ENCODE measurements around the gene SYNCRIP.
A peak's percentile ranks its signal among the peaks of the same experiment; 100 is the strongest.
"Not testable (repeated sequence)": the region's sequence is repeated elsewhere in the genome, so short reads cannot be mapped to it uniquely, and the experiment has no call there.

Gene SYNCRIP

DNA sequence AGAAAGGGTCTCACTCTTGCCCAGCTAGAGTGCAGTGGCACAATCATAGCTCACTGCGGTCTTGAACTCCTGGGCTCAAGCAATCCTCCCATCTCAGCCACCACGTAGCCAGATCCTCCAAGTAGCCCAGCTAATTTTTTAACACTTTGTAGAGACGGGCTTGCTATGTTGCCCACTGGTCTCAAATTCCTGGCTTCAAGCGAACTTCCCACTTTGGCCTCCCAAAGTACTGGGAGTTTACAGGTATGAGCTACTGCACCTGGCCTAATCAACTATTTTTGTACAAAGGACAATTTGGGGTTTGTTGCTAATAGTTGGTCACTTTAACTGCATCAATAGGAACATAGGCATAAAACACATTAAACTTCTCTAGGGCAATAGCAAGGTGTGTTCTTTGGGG lies 29.9 kb upstream of the SYNCRIP start:
- in situ Hi-C loops (cut with HindIII; ENCODE audit: low pct_ligation_motif_present, low pct_unique_long_range_greater_than_20kb, low sequenced_read_pairs) = no loop called here
- no peak for DNase-seq

DNA sequence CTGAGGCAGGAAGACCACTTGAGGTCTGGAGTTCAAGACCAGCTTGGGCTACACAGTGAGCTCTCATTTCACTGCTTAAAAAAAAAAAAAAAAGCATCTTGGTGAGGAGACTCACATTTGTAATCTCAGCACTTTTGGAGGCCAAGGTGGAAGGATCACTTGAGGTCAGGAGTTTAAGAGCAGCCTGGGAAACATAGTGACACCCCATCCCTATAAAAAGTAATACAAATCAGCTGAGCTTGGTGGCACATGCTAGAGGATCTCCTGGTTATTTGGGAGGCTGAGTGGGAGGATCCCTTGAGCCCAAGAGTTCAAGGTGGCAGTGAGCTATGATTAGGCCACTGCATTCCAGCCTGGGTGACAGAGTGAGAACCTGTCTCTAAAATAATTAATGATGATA lies 29.4 kb upstream of the SYNCRIP start:
- no peak for DNase-seq
- in situ Hi-C loops (cut with HindIII; ENCODE audit: low pct_ligation_motif_present, low pct_unique_long_range_greater_than_20kb, low sequenced_read_pairs) = no loop called here

DNA sequence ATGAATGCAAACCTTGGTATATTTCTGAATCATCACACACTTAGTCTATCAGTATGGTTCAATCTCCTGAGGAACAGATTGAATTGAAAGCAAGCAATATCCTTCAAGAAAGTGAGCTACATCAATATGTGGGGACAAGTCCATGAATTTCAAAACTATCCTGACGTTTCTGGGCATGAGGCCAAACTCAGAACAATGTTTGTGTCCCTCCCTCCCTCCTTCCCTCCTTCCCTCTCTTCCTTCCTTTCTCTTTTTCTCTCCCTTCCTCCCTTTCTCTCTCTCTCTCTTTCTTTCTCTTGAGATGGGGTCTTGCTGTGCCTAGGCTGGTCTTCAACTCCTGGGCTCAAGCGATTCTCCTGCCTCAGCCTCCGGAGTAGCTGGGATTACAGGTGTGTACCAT lies 27.9 kb upstream of the SYNCRIP start:
- in situ Hi-C loops (cut with HindIII; ENCODE audit: low pct_ligation_motif_present, low pct_unique_long_range_greater_than_20kb, low sequenced_read_pairs) = no loop called here
- DNase-seq = no peak

DNA sequence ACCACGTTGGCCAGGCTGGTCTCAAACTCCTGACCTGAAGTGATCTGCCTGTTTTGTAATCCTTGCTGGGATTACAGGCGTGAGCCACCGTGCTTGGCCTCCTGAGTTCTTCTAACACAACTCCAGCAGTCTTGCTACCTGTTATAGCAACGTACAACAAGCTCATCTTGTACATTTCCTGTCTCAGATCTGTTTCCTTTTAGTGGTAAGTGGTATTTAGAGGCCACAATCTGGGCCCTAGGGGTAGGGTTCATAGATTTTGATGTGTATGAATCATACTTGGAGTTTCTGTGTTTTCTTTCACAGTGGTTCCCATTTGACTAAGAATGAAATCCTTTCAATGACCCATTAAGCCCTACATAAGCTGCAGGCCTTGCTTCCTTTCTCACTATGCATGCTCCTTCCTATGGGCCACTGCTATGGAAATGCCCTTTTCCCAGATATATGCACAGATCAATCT lies 27.1 kb upstream of the SYNCRIP start:
- DNase-seq = no peak
- in situ Hi-C loops (cut with HindIII; ENCODE audit: low pct_ligation_motif_present, low pct_unique_long_range_greater_than_20kb, low sequenced_read_pairs) = no loop called here

DNA sequence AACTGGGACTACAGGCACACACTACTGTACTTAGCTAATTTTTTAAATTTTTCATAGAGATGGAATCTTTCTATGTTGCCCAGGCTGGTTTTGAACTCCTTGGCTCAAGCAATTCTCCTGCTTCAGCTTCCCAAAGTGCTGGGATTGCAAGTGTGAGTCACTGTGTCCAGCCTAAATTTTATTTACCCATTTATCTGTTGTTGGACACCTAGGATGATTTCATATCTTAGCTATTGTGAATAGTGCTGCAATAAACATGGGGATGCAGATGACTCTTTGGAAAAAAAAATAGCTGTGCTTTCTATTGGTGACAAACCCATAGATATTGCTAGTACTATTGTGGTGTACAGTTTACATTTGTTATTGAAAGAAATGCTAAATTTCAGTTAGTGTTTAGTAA lies 19.6 kb upstream of the SYNCRIP start:
- in situ Hi-C loops (cut with HindIII; ENCODE audit: low pct_ligation_motif_present, low pct_unique_long_range_greater_than_20kb, low sequenced_read_pairs) = no loop called here
- DNase-seq = no peak

DNA sequence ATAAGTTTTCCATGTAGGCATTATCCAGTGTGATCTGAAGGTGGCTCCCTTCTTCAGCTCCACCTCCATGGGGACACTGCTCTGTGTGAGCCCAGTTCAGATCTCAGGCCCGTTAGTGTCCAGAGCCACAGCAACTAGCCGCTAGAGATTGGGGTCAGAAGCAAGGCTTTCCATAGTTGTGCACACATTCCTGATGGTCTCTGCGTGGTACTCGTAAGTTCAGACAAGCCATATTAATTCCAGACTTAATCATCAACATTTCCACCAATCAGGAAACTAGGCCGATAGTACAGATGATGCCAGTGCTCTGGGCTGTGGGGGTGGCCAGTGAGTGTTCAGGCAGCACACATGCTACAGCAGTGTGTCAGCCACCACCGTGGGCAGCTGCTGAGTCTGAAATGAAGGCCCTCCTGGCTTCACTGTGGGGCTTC lies 17.5 kb upstream of the SYNCRIP start:
- DNase-seq = peak; percentile 89
- in situ Hi-C loops (cut with HindIII; ENCODE audit: low pct_ligation_motif_present, low pct_unique_long_range_greater_than_20kb, low sequenced_read_pairs) = no loop called here

DNA sequence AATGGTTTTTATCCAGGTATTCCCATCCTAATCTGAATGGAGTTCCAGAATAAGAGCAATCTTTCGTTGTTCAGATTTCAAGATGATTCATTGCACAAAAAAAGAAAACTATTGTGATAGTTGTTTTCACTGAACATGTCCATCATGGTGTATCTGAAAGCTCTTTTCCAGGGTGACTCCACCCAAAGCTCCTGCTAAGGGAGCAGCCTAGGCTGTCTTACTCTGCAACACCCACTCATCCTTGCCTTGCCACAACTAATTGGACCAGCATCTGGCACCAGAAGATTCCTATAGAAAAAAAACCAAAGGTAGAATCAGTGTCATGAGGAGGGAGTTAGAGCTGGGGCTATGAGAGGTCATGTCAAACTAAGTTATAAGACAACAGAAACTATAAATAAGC lies 7.9 kb upstream of the SYNCRIP start:
- no peak for DNase-seq
- in situ Hi-C loops (cut with HindIII; ENCODE audit: low pct_ligation_motif_present, low pct_unique_long_range_greater_than_20kb, low sequenced_read_pairs) = no loop called here

DNA sequence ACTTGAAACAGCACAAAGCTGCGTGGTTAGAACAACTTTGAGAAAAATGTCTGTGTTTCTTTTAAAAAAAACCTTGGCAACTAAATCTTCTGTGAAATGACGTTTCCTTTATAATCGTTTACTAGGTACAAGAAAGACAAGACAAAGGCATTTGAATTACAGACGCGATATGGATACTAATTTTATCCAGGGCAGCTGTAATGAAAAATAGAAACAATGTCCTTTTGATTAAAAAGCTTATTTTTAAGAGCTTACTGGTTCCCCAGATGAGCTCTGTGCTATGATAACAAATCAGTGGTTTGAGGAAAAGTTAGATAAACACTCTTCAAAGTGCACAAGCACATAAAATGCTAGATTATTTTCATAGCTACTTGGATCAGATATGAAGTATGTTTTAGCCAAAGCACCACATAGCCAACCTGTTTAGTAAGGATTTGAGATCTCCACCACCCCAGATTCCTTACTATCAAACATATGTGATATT lies 1.6 kb upstream of the SYNCRIP start:
- in situ Hi-C loops (cut with HindIII; ENCODE audit: low pct_ligation_motif_present, low pct_unique_long_range_greater_than_20kb, low sequenced_read_pairs) = no loop called here
- no peak for DNase-seq

DNA sequence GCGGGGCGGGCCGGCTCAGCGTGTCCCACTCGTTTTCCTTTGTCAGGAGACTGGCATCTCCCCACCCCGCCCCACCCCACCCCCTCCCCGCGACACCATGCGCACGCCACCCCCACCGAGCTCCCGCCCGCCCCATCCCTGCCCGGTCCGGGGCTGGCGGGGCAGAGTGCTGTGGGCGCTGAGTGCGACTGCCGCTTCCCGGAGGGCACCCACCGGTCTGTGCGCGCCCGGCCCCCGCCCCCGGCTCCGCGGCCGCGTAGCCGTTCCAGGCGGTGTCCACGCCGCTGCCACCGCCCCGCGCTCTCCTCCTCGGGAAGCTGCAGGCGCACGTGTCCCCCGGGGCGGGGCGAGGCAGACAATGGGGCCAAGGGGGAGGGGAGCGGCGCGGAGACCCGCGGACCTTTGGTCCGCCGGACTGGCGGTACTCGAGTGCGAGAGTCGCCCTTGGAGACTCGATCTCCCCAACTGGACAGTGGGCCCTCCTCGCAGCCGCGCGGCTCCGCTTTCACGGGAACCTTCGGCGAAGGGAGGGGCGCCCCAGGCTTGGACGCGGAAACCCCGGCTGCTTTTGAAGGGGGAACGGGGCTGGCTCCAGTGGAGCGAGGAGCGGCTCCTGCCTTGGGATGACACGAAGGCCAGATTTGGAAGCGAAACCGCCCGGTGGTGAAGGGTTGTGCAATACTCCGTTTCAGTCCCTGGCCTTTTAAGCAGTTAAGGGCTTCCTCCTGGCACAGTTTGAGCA lies 1.0 kb upstream of the SYNCRIP start:
- DNase-seq = peak; percentile 94
- in situ Hi-C loops (cut with HindIII; ENCODE audit: low pct_ligation_motif_present, low pct_unique_long_range_greater_than_20kb, low sequenced_read_pairs) = no loop called here

DNA sequence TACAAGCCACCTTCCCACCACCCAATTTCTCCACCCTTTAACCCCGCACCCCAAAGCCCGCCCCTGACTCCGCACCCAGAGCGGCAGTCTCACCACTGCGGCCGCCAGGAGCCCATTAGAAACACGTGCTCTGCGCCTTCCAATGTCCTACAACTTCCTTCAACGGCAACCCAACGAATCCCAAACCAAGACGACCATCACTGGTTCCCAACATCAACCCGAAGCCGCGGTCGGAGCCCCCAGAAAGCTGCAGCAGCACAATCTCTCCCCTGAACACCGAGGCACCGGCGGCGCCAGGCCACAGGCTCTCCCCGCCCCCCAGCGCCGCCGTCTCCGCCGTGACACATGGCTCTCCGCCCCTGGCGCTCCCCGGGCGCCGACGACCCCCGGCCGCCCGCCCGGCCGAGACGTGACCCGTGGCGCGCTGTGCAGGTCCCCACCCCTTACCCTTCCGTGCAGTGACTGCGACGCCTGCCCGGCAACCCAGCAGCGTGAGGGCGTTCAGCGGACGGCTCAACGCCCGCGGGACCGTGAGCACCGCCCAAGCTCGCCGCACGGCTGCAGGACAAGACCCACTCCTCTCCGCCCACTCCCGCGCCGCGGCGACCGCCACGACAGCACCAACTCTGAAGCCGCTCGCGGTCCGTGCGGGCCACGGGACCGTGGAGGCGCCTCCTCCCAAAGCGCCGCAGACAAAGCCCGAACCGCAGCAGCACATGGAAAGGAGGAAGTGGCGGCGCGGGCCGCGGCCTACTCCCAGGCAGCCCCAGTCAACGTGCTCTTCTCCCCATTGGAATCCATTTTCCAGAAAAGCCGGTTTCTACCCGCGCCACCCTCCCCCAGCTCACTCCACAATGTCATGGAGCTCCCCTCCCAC lies 551 bp downstream of the SYNCRIP start:
- DNase-seq = peak; percentile 44
- in situ Hi-C loops (cut with HindIII; ENCODE audit: low pct_ligation_motif_present, low pct_unique_long_range_greater_than_20kb, low sequenced_read_pairs) = no loop called here

DNA sequence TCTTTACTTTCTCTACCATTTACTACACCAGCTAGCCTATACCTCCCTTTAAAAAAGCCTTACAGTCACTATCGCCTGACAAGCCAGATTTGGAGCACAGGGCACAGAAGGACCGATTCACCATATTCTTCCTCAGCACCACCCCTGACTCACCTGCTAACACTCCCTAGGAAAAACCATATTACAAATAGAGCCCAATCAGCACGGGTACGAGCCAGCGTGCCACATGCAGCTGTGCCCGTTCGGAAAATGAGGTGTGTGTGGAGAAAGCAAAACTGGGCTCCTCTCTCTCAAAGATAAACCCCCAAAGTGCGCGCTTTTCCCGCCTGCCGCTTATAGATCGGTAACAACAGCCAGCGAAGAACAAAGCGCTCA lies 1.2 kb downstream of the SYNCRIP start:
- DNase-seq = no peak
- in situ Hi-C loops (cut with HindIII; ENCODE audit: low pct_ligation_motif_present, low pct_unique_long_range_greater_than_20kb, low sequenced_read_pairs) = no loop called here

DNA sequence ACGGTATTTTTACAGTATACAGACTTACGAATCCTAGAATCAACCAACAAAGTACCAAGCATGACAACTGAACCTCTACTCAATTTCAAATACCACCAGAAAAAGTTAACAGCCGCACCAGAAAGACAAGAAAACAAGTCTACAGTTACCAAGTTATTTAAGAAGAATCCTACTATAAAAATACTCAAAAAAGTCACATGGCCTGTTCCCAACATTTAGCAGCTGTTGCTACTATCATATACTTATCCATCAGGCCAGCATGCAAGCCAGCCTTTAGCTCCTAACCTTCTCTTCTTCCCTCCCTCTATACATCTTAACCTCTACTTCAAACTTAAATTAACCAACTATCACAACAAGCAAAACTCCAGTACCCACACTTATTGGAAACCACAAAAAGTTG lies 1.9 kb downstream of the SYNCRIP start:
- DNase-seq = no peak
- in situ Hi-C loops (cut with HindIII; ENCODE audit: low pct_ligation_motif_present, low pct_unique_long_range_greater_than_20kb, low sequenced_read_pairs) = no loop called here

DNA sequence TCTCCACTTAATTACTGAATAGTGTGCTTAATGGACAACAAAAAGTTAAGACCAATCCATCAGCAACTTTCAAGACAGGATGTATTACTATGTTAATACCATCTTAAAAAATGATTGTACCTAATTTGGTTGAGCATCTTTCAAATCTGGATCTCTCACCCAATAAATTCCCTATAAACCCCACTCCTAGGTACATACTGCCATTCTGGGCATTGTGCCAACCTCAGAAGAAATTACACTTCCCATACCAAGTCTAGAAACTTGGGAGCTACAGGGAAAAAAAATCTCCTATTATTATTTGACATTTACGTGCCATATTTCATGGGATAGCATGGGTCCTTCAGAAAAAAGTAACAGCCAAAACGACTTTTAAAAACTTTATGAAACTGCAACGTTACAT lies 5.1 kb downstream of the SYNCRIP start:
- no peak for DNase-seq
- in situ Hi-C loops (cut with HindIII; ENCODE audit: low pct_ligation_motif_present, low pct_unique_long_range_greater_than_20kb, low sequenced_read_pairs) = no loop called here

DNA sequence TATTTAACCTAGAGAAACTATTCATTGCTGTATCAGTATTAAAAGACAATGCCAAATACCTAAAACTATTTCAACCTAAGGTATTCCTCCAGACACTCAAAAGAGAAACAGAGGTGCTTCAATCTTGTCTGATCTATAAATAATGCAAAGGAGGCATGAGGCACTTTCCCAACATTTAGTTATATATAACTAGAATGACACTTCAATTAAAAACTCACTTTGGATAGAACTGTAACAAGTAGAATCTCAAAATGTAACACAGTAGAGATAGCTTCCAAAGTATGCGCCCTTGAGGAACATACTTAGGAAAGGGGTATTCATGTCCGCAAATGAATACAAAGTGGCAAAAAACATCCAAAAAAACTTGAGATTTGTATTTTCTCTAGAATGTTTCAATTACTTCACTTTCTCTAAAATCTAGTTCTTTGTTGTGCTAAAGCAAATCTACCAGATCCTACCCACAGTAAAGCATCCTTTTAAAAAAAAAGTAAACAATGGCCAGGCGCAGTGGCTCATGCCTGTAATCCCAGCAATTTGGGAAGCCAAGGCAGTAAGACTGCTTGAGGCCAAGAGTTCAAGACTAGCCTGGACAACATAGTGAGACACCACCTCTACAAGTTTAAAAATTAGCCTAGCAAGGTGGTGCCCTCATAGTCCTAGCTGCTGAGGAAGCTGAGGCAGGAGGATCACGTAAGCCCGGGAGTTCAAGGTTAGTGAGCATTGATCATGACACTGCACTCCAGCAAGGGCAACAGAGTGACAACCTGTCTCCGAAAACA lies 10.3 kb downstream of the SYNCRIP start:
- DNase-seq = no peak
- in situ Hi-C loops (cut with HindIII; ENCODE audit: low pct_ligation_motif_present, low pct_unique_long_range_greater_than_20kb, low sequenced_read_pairs) = no loop called here

DNA sequence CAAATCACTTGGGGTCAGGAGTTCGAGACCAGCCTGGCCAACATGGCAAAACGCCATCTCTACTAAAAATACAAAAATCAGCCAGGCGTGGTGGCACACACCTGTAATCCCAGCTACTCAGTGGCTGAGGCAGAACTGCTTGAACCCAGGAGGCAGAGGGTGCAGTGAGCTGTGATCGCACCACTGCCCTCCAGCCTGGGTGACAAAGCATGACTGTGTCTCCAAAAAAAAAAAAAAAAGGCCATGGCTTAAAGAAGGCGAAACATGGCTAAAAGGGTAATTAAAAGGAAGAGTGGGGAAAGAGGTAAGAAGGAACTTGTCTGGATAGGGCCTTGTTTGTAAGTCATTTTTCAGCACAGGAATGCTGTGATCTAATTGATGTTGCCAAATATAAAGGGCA lies 11.6 kb downstream of the SYNCRIP start:
- DNase-seq; in situ Hi-C loops (cut with HindIII; ENCODE audit: low pct_ligation_motif_present, low pct_unique_long_range_greater_than_20kb, low sequenced_read_pairs): not testable (repeated sequence)

DNA sequence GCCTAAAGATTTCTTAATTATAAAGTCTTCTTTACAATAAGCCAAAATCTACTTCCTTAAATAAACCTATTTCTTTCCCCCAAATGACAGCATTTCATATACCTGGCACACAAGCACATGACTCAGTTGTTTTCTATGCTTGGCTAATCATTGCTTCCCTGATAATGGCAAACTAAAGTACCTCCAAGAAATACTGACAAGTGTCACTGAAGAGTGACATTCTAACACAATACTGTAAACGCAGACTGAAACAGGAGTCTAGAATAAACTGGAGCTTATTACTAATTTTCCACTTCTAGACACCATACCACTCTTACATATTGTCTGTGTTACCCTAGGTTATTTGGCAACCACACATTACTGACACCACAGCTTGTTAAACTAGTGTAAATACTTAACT lies 14.3 kb downstream of the SYNCRIP start:
- DNase-seq = peak; percentile 16
- in situ Hi-C loops (cut with HindIII; ENCODE audit: low pct_ligation_motif_present, low pct_unique_long_range_greater_than_20kb, low sequenced_read_pairs) = no loop called here

DNA sequence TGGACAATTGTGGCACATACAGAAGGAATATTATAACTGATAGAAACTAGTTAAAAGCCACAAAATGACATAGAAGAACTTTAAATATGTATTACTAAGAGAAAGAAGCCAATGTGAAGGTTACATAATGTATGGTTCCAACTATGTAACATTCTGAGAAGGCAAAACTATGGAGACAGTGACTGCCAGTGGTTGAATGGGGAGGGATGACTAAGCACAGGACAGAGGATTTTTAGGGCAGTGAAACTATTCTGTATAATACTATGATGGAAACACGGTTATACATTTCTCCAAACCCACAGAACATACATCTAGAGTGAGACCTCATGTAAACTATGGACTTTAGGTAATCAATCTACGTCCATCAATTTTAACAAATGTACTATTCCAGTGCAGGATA lies 22.4 kb downstream of the SYNCRIP start:
- in situ Hi-C loops (cut with HindIII; ENCODE audit: low pct_ligation_motif_present, low pct_unique_long_range_greater_than_20kb, low sequenced_read_pairs) = no loop called here

DNA sequence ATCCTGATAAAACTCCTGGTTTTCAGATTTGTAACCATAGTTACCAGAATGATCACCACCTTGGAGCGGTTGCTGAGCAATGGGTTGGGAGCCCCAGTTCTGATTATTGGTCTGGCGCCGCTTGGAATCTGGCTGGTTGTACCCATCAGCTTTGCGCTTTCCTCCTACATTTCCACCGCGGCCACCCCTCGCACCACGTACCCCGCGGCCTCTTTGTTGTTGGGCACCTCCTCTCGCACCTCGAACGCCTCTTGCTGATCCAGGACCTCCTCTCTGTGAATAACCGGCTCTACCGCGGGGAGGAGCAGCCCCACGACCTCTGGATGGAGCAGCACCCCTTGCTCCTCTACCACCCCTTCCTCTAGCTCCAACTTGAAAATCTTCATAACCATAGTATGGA lies 27.9 kb downstream of the SYNCRIP start:
- in situ Hi-C loops (cut with HindIII; ENCODE audit: low pct_ligation_motif_present, low pct_unique_long_range_greater_than_20kb, low sequenced_read_pairs) = no loop called here
- no peak for DNase-seq

More for the DNA sequence above, 22.4 kb downstream of the SYNCRIP start:
- DNase-seq = no peak
